H1 (cell line): ENCODE results near the gene URM1. TPM values are rescaled to one million over a fixed set of nuclear protein-coding genes. Genes with fewer than 3 reads are reported as not detected.

Experiments used
- BACH1 ChIP-seq: IDR thresholded peaks from 2 replicates; pipeline ENCODE4 v1.6.1; 2012; ENCODE audit warnings: low read length, improper control_type of control experiment
- BRCA1 ChIP-seq: IDR thresholded peaks from 2 replicates; pipeline ENCODE4 v1.6.1; 2012; ENCODE audit warnings: low read depth, low read length, improper control_type of control experiment
- CBX5 ChIP-seq: fragments of 300-800, 300-1000 bp; sonication (generic); IDR thresholded peaks from 2 replicates; pipeline ENCODE4 v1.7.1; 2016; ENCODE audit warnings: antibody characterized with exemption, low read length, low read depth
- CBX8 ChIP-seq: fragments of 300-800, 300-1000 bp; sonication (generic); IDR thresholded peaks from 2 replicates; pipeline ENCODE4 v1.7.1; 2016; ENCODE audit warnings: low read depth, low read length, borderline replicate concordance
- CREB1 ChIP-seq: IDR thresholded peaks from 2 replicates; pipeline ENCODE4 v1.6.1; 2012; ENCODE audit warnings: inconsistent platforms
- E2F6 ChIP-seq: IDR thresholded peaks from 2 replicates; pipeline ENCODE4 v1.6.1; 2012; ENCODE audit warnings: inconsistent platforms
- EGR1 ChIP-seq: IDR thresholded peaks from 2 replicates; pipeline ENCODE4 v1.6.1; 2011; ENCODE audit warnings: low read depth, low read length, borderline replicate concordance
- EZH2 ChIP-seq: fragments of 200-600 bp; sonication (generic); IDR thresholded peaks from 2 replicates; pipeline ENCODE4 v1.7.1; 2012; ENCODE audit warnings: low read depth, mild to moderate bottlenecking, moderate library complexity, low read length, inconsistent platforms; ENCODE audit not compliant: severe bottlenecking
- HDAC6 ChIP-seq: IDR thresholded peaks from one replicate; pipeline ENCODE4 v1.7.1; 2012; ENCODE audit warnings: low read depth, mild to moderate bottlenecking, inconsistent platforms, low read length, moderate library complexity
- JUN ChIP-seq: IDR thresholded peaks from 2 replicates; pipeline ENCODE4 v1.6.1; 2011; ENCODE audit warnings: low read depth, mild to moderate bottlenecking, improper control_type of control experiment, low read length
- KDM4A ChIP-seq: IDR thresholded peaks from one replicate; pipeline ENCODE4 v1.7.1; 2012; ENCODE audit warnings: low read depth, mild to moderate bottlenecking, moderate library complexity, low read length, inconsistent platforms; ENCODE audit not compliant: severe bottlenecking
- KDM5A ChIP-seq: fragments of 200-600 bp; IDR thresholded peaks from 2 replicates; pipeline ENCODE4 v1.7.1; 2012; ENCODE audit warnings: mild to moderate bottlenecking, low read length, inconsistent platforms, mixed read lengths
- MAFK ChIP-seq: IDR thresholded peaks from 2 replicates; pipeline ENCODE4 v1.6.1; 2012; ENCODE audit warnings: low read depth, mild to moderate bottlenecking, improper control_type of control experiment, low read length
- NRF1 ChIP-seq: IDR thresholded peaks from 2 replicates; pipeline ENCODE4 v1.6.1; 2011; ENCODE audit warnings: mild to moderate bottlenecking, low read depth, low read length, improper control_type of control experiment
- PHF8 ChIP-seq: fragments of 200-600 bp; sonication (generic); conservative IDR thresholded peaks from 2 replicates; pipeline ENCODE4 v1.7.1; 2012; ENCODE audit warnings: low read depth, mild to moderate bottlenecking, inconsistent platforms, low read length, moderate library complexity
- POLR2AphosphoS5 ChIP-seq: IDR thresholded peaks from 2 replicates; pipeline ENCODE4 v1.6.1; 2011; ENCODE audit warnings: low read depth, low read length
- RAD21 ChIP-seq, 2 experiments: IDR thresholded peaks in 1 of 2; conservative IDR thresholded peaks in 1 of 2; 2 replicates each; pipeline ENCODE4 v1.6.1; 2011; ENCODE audit warnings: low read depth in 2 of 2, low read length in 2 of 2, improper control_type of control experiment in 1 of 2, inconsistent platforms in 1 of 2, mild to moderate bottlenecking in 1 of 2, moderate library complexity in 1 of 2
- RBBP5 ChIP-seq: IDR thresholded peaks from 2 replicates; pipeline ENCODE4 v1.7.1; 2012; ENCODE audit warnings: low read depth, mild to moderate bottlenecking, inconsistent platforms, low read length, moderate library complexity, borderline replicate concordance
- RFX5 ChIP-seq: IDR thresholded peaks from 2 replicates; pipeline ENCODE4 v1.6.1; 2011; ENCODE audit warnings: low read depth, low read length, improper control_type of control experiment, borderline replicate concordance
- RXRA ChIP-seq: IDR thresholded peaks from 2 replicates; pipeline ENCODE4 v1.6.1; 2011; ENCODE audit warnings: low read depth, mild to moderate bottlenecking, low read length, moderate library complexity; ENCODE audit not compliant: insufficient read depth
- SIN3A ChIP-seq, 2 experiments: IDR thresholded peaks in 1 of 2; conservative IDR thresholded peaks in 1 of 2; 2 replicates each; pipeline ENCODE4 v1.6.1; 2011 to 2012; ENCODE audit warnings: low read length in 2 of 2, improper control_type of control experiment in 1 of 2, low read depth in 1 of 2, mild to moderate bottlenecking in 1 of 2
- SIRT6 ChIP-seq: IDR thresholded peaks from one replicate; pipeline ENCODE4 v1.7.1; 2012; ENCODE audit warnings: low read length, inconsistent platforms
- ZNF274 ChIP-seq: IDR thresholded peaks from 2 replicates; pipeline ENCODE4 v1.7.0; 2012; ENCODE audit warnings: low read length, borderline replicate concordance; ENCODE audit errors: extremely low read depth
- polyA plus RNA-seq, 7 experiments: library from polyadenylated mRNA; depleted of rRNA in 3 of 7; stranded (reverse) in 5 of 7; unstranded in 2 of 7; fragments of >200 nt in 5 of 7; fragments of 200-250 nt in 2 of 7; gene quantifications; 1 replicate in 5 of 7; 2 replicates in 1 of 7; 4 replicates in 1 of 7; pipeline versions ENCODE4 v1.2.1 to v1.2.3, GENCODE V29; 2011 to 2013; ENCODE audit warnings: missing spikeins in 2 of 7, mixed read lengths in 2 of 7
- total RNA-seq: library from RNA; stranded (reverse); fragmentation: NEBNext Ultra II Directional; extraction: Animal tissue kit (Norgen Biotek cat#: 25700); gene quantifications from 2 replicates; pipeline ENCODE4 v1.2.1, GENCODE V29; 2021

Gene URM1
- total and polyA plus RNA-seq, 2 of the 8 experiments (the other 6 are each of a cell fraction or from before 2014, with no cell fraction given): 58.3 to 62.3 TPM

GRCh38 chr9:128339761-128340690, 31.1 kb upstream of the URM1 start, which contains the start of gene SLC27A4 (continued):
- TF ChIP-seq RBBP5: peak; percentile 100
- no peak for TF ChIP-seq CBX8
- TF ChIP-seq SIRT6: no peak
- no peak; the same call in 1 of the 2 replicates for TF ChIP-seq NRF1
- TF ChIP-seq RXRA: no peak
- TF ChIP-seq RFX5: no peak
- peak; percentile 24 to 52; a peak in 2 of 4 replicates for TF ChIP-seq SIN3A (conservative IDR thresholded peaks at IDR 0.05 in 1 of 2, IDR thresholded peaks at IDR 0.05 in 1 of 2; ENCODE audit: low read depth in 1 of 2, low read length in 2 of 2)
- TF ChIP-seq ZNF274: no peak
- TF ChIP-seq JUN: no peak
- peak; percentile 6; the same call in 1 of the 2 replicates for TF ChIP-seq E2F6
- peak; percentile 42 for TF ChIP-seq PHF8
- no peak for TF ChIP-seq HDAC6
- peak; percentile 29 for TF ChIP-seq KDM4A
- no peak for TF ChIP-seq BRCA1
- TF ChIP-seq MAFK: no peak
- TF ChIP-seq CREB1: peak; percentile 84
- no peak for TF ChIP-seq KDM5A
- TF ChIP-seq POLR2AphosphoS5: peak; percentile 36; the same call in 1 of the 2 replicates
- TF ChIP-seq EZH2: no peak
- TF ChIP-seq BACH1: no peak; the same call in 1 of the 2 replicates
- no peak for TF ChIP-seq CBX5
- TF ChIP-seq EGR1: no peak
- TF ChIP-seq RAD21 (IDR thresholded peaks at IDR 0.05 in 1 of 2, conservative IDR thresholded peaks at IDR 0.05 in 1 of 2; ENCODE audit: low read depth in 2 of 2, low read length in 2 of 2): peak in 1 of 2 experiments; percentile 3; a peak in 1 of 4 replicates
